GM18870 (cell line): ENCODE data around the gene TMEM44.

Experiments
- ATAC-seq: cut with Tn5 transposase; IDR thresholded peaks from one replicate; pipeline ENCODE4 v1.9.1; 2021; ENCODE audit warnings: moderate library complexity; ENCODE audit not compliant: unreplicated experiment

TMEM44 gene

DNA sequence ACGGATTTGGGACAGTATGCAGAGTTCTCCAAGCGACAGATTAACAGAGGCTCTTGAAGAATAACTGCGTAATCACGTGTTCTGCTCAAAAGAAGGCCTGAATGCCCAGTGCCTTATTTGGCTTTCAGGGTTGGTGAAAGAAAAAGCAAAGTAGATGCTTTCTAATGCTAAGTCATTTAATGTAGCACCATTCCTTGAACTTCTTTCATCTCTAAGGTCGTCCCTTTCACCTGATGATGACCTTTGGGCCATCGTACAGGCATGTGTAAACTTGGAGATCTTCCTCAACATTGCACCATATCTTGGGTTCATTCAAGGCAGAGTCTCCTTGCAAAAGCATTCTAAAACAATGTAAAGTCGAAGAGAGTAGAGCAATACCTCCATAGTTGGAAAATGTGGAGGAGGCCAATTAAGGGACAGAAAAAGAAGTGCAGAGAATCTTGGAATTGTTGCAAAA is 48.9 kb downstream of the TMEM44 start:
- ATAC-seq = no peak

DNA sequence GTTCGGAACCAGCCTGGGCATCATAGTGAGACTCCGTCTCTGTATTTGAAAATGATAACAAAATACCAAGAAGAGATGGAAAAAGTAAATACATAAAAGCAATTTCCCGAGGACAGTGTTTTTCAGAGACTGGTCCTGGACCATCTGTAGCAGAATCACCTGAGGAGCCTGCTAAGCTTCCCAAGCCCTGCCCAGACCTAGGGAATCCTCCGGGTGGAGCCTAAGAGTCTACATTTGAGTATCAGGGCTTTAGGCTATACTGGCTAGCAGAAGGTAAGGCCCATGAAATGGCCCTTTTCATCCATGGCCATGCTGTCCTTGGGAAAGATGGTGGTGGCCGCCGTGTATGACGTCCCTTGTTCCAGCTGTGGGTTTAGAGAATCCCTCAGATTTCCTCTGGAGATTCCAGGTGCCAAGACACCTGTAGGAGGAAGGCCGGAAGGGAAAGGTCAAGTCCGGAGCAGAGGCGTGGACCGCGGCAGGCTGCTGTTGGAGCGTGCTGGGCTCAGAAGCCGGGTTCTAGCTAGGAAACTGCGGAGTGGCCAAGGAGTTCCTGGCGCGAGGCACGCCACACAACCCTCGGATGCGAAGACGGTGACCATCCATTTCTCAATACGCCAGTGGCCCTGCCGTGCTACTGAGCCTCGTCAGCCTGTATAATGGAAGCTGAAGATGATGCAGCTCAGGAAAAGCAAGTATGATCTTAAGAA is 50.9 kb downstream of the TMEM44 start:
- ATAC-seq = no peak

DNA sequence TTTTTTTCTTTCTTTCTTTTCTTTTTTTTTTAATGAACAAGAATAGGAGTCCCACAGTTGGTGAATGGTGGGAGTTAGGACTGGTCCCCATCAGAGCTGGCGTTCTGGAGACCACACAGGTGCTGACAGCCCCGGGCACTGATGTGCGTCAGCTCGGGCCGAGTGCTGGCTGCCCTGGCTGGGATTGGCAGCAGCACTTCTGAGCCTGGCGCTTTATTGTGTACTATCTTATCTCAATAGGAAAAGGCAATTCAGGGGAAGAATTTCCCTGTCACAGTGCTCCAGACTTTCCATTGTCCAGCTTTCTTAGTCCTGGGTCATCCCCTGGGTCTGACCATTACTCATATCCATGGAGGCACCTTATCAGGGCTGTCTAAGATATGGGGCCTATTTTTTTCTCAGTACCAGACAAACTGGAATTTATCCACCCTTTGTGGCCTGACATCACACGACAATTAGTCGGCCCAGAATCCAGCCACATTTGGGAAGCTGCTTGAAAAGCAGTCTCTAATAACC is 54.1 kb downstream of the TMEM44 start:
- no peak for ATAC-seq

DNA sequence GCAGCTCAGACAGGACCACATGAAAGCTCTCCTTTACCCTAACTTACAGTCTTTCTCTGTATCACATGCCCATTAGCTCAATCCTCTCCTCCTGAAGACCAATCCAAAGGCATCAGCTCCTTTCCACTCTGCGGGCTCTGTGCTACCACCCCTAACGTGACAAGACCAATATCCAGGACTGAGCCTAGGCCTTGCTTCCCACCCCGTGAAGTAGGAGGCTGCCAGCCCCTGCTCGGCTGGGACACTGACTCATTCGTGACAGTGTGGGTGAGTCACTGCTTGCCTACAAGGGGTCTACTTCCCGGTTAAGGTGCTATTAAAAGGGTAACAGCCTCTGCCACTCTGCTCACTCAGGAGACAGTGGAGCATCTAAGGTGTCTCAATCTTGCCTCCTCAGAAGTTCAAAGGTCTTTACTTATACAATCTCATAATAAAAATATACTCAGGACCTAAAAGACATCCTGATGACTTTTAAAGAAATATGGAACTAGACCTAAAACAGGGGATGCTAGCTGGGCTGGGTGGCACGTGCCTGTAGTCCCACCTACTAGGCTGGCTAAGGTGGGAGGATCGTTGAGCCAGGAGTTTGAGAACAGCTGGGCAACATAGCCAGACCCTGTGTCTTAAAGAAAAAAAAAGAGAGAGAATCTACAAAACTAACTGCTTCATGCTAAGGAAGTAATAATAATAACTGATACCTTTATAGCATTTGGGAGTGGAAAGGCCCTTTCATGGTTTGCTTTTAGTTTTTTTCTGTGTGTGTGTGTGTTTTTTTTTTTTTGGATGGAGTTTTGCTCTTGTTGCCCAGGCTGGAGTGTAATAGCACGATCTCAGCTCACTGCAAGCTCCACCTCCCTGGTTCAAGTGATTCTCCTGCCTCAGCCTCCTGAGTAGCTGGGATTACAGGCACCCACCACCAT is 55.0 kb downstream of the TMEM44 start:
- ATAC-seq = no peak

DNA sequence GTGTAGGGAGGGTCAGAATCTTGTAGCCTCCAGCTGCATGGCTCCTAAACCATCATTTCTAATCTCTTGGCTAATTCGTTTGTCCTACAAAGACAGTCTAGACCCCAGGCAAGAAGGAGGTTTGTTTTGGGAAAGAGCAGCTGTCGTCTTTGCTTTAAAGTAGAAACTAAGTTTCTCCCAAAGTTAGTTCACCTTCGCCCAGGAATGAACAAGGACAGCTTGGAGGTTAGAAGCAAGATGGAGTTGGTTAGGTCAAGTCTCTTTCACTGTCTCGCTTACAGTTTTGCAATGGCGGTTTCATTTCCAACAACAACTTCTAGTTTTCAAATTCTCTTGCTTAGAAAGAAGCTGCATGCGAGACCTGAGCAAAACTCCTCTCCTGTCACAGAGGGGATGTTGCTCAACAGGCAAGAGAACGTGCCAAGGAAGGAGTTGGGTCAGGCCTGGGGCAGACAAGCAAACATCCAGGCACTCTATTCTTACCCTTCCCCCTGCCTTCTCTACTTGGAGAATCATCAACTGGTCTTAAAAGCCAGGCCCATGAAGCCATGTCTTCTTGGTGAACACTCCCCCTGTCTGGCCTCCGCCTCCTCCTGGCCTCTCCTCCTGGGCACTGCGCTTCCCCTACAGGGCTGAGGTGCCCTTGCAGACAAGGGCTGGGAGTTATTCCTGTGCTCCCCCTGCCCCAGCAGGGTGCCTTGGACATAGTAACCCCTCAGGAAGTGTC is 57.6 kb downstream of the TMEM44 start:
- no peak for ATAC-seq

DNA sequence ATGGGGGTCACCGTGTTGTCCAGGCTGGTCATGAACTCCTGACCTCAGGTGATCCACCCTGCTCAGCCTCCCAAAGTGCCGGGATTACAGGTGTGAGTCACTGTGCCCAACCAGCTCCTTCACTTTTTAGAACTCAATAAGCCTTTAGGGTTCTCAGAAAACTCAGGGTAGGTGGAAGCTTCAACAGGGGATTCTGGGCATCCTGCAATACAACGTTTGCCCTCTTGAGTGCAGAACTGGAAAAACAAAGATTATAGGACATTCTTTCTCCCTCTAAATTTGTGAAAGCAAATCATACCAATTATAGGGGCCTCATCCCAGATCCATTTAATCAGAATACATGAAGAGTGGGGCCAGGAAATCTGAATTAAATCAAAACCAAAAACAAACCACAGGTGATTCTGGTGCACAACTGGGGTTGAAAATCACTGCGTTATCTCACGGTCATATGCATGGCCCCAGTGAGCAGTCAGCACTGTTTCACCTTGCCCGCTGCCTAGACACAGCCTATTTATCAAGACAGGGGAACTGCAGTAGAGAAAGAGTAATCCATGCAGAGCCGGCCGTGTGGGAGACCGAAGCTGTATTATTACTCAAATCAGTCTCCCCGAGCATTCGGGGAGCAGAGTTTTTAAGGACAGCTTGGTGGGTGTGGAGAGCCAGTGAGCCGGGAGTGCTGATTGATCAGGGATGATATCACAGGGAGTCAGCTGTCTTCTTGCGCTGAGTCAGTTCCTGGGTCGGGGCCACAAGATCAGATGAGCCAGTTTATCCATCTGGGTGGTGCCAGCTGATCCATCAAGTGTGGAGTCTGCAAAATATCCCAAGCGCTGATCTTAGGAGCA is 58.4 kb downstream of the TMEM44 start:
- ATAC-seq = no peak

DNA sequence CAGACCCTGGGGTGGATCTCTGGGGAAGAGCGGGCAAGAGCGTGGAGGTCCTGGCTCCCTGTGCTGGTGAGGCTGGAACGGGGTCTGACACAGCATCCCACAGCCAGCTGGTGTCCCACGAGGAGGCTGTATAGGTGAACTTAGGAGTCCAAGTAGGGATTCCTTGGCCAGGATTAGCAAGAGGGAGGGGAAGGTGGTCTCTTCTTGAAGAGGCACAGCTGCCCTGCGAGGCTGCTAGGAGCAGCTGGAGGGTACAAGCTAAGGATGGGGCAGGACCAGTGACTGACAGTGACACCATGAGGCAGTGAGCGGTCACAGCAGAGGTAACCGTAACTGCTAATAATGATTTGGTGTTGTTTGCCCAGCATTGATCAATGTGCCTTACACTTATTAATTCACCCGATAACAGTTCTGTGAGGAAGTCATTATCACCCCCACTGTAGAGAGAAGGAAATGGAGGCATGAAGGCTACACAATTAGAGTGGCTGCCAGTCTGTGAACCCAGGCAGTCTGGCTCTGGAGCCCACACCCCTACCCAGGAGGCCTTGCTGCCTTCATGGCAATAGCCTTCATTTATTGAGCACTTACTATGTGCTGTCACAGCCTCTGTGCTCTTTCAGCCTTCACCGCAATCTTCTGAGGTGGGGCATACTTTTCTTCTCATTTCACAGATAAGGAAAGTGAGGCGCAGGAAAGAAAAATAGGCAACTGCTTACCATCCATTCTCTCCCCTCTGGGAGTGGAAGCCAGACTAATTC is 59.4 kb downstream of the TMEM44 start:
- no peak for ATAC-seq

DNA sequence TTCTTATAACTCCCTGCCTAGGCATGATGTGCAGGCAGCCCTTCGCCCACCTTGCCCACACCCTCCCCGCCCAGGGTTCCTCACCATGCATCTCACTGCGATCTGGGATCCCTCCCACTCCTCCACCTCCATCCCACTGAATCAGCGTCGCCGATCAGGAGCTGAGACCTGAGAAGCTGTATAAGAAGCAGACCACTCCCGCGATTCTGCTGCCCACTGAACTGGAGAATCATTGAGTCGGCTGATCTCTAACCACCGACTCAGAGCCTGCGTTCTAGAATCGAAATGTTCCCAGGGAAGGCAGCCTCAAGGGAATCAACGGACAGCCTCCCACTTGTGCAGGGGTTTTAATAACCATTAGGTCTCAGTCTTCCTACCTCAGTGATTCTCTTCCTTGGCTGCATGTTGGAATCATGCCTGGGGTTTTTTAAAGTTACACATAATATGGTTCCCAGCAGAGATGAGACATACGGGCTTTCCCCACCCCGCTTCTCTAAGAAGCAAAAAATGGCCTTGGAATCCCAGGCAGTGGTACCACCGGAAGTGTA is 60.2 kb downstream of the TMEM44 start:
- ATAC-seq = no peak

DNA sequence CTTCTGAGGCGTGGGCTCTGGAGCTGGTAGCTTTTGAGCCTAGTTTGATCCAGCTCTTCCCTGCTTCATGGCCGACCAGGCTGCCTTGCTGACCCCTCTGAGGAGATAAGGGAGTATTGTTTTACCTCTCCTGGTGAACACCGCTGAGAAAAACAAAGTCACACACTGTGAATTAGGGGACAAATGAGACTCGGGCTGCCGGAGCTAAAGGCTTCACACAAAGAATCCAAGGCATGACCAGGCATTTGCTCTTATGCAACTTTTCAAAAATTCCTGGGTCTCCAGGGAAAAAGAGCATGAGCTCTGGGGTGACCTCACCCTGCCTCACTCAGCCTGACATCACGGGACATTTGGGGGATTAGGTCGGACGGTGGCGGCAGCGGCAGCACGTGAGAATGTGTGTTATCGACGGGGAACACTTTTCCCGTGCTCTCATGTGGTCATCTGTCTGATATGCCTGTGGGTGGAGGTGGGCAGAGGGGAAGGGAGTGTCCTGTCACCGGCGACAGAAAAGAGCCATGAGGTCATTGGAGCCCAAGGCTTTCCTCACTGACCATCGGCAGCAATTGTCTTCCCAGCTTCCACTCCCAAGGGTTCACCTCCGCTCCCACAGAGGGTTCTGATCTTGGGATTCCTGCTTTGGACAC is 61.0 kb downstream of the TMEM44 start:
- no peak for ATAC-seq

DNA sequence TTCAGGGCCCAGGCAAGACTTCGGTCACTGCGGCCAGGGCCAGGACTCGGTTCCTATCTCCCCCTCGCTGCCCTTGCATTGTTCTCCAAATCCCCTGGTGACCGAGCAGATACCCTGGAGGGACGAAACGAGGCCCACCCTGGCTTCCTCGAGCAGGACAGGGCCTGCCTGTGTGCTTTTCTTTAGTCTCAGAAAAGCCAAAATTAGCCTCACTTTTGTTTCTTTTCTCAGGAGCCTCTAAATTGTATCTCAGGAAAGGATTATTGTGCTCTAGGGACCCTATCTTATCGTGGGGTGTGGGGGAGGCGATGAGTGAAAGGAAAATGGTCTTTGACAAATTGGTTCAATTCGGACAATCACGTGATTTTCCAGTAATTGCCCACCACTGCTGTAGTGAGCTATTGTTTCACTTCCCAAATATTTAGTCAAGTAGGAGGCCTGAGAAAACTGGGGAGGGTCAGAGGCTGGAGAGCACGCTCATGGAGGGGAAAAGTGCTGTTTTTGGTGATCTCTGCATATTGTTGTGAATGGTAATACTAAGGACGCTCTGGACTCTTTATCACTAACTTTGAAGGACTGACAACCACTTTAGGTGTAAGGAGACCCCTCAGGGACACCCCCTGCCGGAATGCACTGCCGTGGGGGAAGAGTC is 61.6 kb downstream of the TMEM44 start:
- no peak for ATAC-seq

DNA sequence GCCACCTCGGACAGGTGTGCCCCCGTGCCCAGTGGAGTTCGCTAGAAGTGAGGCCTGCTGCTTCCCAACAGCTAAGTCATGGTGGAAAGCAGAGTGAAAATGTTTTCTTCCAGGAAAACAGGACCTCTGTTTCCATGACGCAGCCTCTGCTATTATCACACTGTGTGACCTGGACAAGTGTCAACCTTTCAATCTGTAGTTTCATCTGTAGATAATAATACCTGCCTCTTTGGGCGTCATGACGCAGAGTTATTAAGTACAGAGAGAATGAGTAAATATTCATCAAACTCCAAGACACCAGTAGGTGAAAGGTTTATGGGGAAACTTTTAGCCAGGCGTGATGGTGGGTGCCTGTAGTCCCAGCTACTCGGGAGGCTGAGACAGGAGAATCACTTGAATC is 62.3 kb downstream of the TMEM44 start:
- no peak for ATAC-seq

DNA sequence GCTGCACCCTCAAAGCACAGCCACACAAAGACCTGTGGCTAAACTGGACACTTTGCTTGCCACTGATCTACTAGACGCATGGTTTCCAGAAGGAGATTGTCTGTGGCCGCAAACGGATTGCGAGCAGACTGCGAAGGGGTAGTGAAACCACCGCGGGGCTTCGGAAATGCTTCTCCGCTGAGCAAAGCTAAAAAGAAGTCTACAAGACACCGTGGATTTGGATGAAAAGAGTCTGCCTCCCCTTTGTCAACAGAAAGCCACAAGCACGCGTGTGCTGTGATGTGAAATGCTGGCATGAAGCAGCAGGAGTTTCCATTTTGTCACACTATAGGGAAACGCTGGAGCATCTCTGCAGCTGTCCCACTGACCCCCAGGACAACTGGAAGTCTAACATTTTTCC is 63.0 kb downstream of the TMEM44 start:
- ATAC-seq = no peak

DNA sequence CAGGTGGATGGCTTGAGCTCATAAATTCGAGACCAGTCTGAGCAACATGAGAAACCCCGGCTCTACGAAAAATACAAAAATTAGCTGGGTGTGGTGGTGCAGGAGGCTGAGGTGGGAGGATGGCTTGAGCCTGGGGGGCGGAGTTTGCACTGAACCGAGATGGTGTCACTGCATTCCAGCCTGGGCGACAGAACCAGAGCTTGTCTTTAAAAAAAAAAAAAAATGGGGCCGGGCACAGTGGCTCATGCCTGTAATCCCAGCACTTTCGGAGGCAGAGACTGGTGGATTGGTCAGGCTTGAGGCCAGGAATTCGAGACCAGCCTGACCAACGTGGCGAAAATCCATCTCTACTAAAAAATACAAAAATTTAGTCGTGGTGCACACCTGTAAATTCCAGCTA is 64.0 kb downstream of the TMEM44 start:
- ATAC-seq = no peak

DNA sequence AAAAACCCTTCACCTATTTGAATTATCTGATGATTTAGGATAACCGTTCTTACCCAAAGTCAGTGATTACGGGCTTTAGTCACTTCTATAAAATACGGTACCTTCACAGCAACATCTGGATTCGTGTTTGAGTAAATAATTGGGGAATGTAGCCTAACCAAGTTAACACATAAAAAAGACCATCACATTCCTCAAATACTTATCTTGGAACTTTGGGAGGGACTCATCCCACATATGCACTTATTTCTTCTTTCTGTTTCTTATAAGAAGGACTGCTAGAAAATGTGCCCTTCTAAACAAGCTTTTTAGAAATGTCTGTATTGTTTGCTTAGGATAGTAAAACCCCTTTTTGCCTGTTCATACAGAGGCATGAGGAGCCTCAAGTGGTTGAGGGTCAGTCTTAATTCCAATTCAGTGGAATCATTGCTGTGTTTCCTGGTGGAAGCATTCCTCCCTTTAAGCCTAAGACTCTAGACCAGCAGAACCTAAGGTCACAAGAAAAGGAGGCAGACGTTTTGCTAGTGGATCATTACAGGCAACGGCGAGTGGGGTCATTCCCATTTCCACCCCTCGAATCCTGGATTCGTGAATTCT is 67.5 kb downstream of the TMEM44 start:
- ATAC-seq = no peak

DNA sequence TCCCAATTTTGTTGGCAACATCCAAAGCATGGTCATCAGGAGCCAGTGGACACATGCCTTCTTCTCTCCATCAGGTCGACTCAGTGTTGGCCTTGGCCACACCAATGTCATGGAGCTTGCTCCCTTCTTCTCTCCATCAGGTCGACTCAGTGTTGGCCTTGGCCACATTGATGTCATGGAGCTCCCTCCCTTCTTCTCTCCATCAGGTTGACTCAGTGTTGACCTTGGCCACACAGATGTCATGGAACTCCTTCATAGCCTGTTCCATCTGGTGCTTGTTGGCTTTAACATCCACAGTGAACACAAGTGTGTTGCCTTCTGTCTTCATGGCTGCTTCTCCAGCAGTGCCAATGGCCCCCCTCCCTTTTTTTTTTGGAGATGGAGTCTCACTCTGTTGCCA is 70.2 kb downstream of the TMEM44 start:
- ATAC-seq = no peak

DNA sequence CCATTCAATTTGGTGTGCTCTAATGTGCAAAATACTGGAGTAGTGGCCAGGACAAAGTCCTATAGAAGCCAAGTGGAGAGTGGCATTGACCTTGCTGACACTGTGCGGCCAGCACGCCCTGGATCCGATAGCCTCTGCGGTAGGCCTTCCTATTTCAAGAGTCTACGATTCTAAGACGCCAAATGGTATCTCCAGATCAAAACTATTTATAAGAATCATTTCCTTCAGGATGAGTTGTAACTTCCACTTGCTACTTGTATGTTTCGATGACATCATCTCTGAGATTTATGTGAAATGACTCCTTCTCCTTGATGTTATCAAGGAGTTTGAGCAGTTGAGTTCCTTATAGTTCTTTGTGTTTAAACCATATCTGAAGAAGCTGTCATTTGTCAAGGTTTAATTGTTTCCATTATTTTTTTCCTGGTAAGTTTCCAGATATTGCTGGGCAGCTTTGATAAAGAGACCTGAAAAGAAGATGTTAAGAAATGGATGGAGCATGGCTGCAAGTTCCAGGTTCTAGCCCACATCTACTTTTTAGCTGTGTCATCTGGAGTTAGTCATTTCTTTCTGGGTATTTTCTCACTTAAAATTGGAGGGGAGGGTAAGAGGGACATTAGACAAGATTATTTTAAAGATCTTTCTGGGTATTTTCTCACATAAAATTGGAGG is 71.8 kb downstream of the TMEM44 start:
- no peak for ATAC-seq

DNA sequence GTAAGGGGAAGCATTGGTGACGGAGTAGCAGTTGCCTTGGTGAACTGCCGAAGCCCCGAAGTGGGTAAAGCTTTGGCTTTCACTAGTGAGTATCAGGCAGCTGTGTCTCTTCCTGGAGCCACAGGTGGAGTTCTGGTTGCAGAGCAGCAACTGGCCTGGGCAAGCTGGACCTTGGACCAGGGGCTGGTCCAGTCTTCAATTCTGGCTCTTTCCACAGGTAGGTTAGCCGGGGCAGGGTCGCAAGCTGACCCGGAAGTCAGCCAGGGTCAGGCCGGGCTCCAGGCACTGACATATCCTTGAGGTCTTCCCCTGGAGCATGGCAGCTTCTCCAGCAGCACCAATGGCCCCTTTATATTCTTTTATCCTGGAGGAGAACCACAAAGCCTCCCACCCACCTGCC is 73.2 kb downstream of the TMEM44 start:
- no peak for ATAC-seq
